ENCODE data around the gene ATP2B3. TPM values are rescaled to one million over a fixed set of nuclear protein-coding genes. Genes with fewer than 3 reads are reported as not detected.

ATP2B3 gene
- total RNA-seq, 1 donor from 2014 or later: 0.83 TPM

DNA sequence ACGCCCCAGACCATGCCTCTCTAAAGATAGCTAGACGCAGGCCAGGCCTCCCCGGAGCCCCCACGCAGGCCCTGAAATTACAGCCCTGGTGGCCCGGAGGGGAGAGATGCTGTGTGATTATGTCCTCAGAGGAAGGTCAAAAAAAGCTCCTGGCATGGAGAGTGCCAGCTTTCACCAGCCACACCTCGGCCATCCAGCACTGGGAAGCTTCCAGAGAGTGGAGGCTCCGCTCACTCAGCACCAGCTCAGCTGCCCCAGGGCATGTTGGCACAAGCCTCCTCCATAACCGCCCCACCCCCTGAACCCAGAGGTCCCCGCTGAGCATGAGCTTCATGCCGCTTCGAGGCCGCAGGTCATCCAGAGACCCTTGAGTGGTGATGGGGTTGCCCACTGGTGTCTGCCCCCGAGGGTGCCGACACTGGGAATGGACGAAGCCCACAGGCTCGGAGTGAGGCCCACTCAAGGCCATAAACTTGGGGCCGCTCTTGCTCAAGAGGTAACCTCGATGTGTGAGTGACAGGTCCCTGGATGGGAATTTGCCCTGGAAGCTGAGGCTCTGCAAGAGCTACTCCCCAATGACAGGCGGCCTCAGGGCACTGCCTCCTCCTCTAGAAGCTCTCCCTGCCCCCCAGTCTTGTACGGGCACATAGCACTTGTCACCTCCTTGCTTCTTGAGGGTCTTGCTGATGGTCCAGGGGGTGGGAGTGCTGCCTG, 27.1 kb upstream of the ATP2B3 start:
- no peaks in the 10 kb centered on the region for H3K9me3 Mint-ChIP-seq
- H3K4me1 Mint-ChIP-seq: peaks cover 24% of the 10 kb centered on the region
- H3K27ac Mint-ChIP-seq: no peak overlapping the region
- no peaks in the 10 kb centered on the region for H3K36me3 Mint-ChIP-seq
- H3K27me3 Mint-ChIP-seq (ENCODE audit: low read depth): no peaks in the 10 kb centered on the region
- no peak overlapping the region for H3K4me3 Mint-ChIP-seq
- TF ChIP-seq, protein P1, sequence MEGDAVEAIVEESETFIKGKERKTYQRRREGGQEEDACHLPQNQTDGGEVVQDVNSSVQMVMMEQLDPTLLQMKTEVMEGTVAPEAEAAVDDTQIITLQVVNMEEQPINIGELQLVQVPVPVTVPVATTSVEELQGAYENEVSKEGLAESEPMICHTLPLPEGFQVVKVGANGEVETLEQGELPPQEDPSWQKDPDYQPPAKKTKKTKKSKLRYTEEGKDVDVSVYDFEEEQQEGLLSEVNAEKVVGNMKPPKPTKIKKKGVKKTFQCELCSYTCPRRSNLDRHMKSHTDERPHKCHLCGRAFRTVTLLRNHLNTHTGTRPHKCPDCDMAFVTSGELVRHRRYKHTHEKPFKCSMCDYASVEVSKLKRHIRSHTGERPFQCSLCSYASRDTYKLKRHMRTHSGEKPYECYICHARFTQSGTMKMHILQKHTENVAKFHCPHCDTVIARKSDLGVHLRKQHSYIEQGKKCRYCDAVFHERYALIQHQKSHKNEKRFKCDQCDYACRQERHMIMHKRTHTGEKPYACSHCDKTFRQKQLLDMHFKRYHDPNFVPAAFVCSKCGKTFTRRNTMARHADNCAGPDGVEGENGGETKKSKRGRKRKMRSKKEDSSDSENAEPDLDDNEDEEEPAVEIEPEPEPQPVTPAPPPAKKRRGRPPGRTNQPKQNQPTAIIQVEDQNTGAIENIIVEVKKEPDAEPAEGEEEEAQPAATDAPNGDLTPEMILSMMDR (IDR thresholded peaks at IDR 0.05; ENCODE audit: unreplicated experiment): no peak
- DNase-seq (ENCODE audit: low spot score in 2 of 2, unreplicated experiment in 2 of 2): no peak

GRCh38 chrX:153491351-153491914, 26.0 kb upstream of the ATP2B3 start:
- TF ChIP-seq, protein P1 (IDR thresholded peaks at IDR 0.05; ENCODE audit: unreplicated experiment): no peak
- Mint-ChIP-seq H3K4me3 (no peak overlapping the region), H3K36me3 (no peaks in the 10 kb centered on the region), H3K9me3 (no peaks in the 10 kb centered on the region), H3K27me3 (ENCODE audit: low read depth) (no peaks in the 10 kb centered on the region), H3K27ac (peak overlapping the region; percentile 67), H3K4me1 (peaks cover 24% of the 10 kb centered on the region)
- no peak for DNase-seq (ENCODE audit: low spot score in 2 of 2, unreplicated experiment in 2 of 2)

- TF ChIP-seq, protein P1 (IDR thresholded peaks at IDR 0.05; ENCODE audit: unreplicated experiment): no peak
- Mint-ChIP-seq H3K27me3 (ENCODE audit: low read depth) (no peaks in the 10 kb centered on the region), H3K36me3 (no peaks in the 10 kb centered on the region), H3K27ac (no peak overlapping the region), H3K4me3 (no peak overlapping the region), H3K4me1 (peaks cover 19% of the 10 kb centered on the region), H3K9me3 (no peaks in the 10 kb centered on the region)
- no peak for DNase-seq (ENCODE audit: low spot score in 2 of 2, unreplicated experiment in 2 of 2)
Measured at GRCh38 chrX:153491918-153492317, 25.5 kb upstream of the ATP2B3 start.

DNA sequence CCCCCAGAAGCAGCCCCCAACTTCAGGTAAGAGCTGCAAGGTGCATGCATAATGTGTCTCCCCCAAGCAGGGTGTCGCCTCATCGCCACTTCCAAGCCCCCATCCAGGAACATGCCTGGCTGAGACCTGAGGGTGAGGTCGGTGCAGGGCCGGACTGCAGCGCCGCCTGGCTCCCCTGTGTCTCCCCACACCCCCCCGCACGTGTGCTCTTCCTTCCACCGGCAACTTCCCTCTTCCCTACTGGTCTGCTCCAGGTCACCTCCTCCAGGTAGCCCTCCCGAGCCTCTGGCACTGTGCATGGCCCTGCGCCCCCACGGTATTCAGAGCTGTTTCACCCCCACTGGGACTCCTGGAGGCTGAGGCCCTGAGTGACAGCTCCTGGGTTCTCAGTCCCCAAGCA, 24.9 kb upstream of the ATP2B3 start:
- H3K27me3 Mint-ChIP-seq (ENCODE audit: low read depth): no peaks in the 10 kb centered on the region
- TF ChIP-seq, protein P1 (IDR thresholded peaks at IDR 0.05; ENCODE audit: unreplicated experiment): no peak
- DNase-seq (ENCODE audit: low spot score in 2 of 2, unreplicated experiment in 2 of 2): no peak
- H3K4me3 Mint-ChIP-seq: no peak overlapping the region
- H3K4me1 Mint-ChIP-seq: peaks cover 17% of the 10 kb centered on the region
- no peak overlapping the region for H3K27ac Mint-ChIP-seq
- no peaks in the 10 kb centered on the region for H3K36me3 Mint-ChIP-seq
- no peaks in the 10 kb centered on the region for H3K9me3 Mint-ChIP-seq

GRCh38 chrX:153493085-153493484, 24.4 kb upstream of the ATP2B3 start:
- TF ChIP-seq, protein P1 (IDR thresholded peaks at IDR 0.05; ENCODE audit: unreplicated experiment): no peak
- H3K9me3 Mint-ChIP-seq: no peaks in the 10 kb centered on the region
- DNase-seq (ENCODE audit: low spot score in 2 of 2, unreplicated experiment in 2 of 2): no peak
- peaks cover 21% of the 10 kb centered on the region for H3K4me1 Mint-ChIP-seq
- no peaks in the 10 kb centered on the region for H3K36me3 Mint-ChIP-seq
- no peak overlapping the region for H3K4me3 Mint-ChIP-seq
- peak overlapping the region; percentile 34 for H3K27ac Mint-ChIP-seq
- no peaks in the 10 kb centered on the region for H3K27me3 Mint-ChIP-seq (ENCODE audit: low read depth)
